ENCODE results near the gene RC3H2.
"Not testable (repeated sequence)": the region's sequence is repeated elsewhere in the genome, so short reads cannot be mapped to it uniquely, and the experiment has no call there.

RC3H2 gene

DNA sequence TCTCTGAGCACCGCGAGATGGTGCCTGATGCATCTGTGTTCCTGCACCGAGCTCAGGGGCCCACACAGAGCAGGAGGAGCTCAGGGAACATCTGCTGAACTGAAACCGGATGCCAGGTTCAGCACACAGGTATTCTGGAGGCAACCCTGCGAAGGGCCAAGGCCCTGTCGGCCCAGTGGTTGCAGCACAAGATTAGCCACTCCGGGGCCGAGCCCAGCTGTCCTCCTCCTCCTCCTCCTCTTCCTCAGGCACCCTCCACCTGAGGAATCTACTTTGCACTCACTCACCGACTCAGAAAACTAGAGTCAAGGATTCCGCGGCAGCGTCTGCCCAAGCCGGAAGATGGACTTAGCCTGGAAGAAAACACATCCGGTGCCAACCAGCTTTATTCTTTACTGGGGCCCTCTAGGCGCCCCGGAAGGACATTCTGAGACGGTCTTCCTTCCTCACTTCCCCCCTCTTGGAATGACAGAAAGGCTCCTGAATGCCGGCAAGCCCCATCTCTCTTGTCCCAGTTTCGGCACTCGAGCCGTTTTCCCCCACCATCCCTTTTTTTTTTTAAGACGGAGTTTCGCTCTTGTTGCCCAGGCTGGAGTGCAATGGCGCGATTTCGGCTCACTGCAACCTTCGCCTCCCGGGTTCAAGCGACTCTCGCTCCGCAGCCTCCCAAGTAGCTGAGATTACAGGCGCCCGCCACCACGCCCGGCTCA lies 8.0 kb upstream of the RC3H2 start, which contains the start of gene ZBTB6:
ZBTB6 (minus strand) TSS at position 360 of the 710 bp plus-strand sequence. CDS start 1,251 bp downstream, outside the sequence.
- peak; percentile 86 for DNase-seq

DNA sequence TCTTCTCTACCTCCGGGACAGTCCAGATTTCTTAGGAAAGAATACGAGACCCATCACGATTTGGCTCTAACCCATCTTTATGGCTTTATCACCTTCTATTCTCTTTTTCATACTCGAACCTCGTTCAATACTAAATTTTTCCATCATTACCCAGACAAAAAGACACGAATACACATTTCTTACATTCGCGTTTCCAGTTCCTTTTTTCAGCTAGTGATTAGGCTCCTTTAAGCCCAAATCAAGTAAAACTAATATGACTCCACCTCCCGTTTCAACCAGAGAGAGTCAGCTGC lies 7.5 kb upstream of the RC3H2 start:
- DNase-seq: no peak

DNA sequence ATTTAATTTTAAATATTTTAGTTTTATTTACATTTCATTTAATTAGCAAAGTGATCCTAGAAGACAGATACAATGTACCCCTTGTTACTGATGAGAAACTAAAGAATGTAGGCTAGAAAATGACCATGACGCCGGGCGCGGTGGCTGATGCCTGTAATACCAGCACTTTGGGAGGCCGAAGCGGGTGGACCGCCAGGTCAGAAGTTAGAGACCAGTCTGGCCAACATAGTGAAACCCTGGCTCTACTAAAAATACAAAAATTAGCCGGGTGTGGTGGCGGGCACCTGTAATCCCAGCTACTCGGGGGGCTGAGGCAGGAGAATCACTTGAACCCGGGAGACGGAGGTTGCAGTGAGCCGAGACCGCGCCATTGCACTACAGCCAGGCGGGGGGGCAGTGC lies 963 bp upstream of the RC3H2 start:
- DNase-seq: not testable (repeated sequence)

DNA sequence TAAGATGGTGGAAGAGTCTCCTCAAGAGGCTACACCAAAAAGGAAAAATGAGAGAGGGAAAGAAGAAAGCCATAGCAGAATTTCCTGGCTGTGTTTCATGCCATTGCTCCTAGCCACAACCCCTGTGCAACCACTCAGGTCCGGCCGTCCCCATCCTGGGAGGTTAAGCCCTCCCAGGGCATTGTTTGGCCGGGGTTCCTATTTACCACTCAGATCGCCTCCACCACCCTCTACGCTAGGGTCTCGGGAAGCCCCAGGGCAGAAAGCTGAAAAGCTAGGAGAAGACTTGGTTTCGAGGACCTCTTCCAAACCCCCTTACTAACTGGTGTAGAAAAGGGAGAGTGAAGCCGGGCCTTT lies 715 bp downstream of the RC3H2 start:
- peak; percentile 42 for DNase-seq

DNA sequence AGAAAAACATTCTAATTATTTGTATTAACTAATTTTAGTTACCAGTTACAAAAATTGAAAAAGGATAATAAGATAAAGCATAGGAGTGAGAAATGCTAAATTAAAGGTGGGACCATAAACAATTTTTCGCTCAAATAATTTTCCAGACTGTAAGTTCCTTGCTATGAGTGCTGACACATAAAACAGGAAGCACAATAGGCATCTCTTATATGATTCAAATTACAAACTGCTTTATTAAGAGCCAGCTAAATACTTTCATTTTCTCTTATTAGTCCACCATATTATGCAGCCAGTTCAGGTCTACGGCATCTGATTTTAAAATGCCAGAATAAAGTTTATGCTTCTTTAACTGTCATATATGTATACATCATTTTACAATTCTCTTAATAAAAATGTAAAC lies 4.4 kb downstream of the RC3H2 start:
- DNase-seq: peak; percentile 54

DNA sequence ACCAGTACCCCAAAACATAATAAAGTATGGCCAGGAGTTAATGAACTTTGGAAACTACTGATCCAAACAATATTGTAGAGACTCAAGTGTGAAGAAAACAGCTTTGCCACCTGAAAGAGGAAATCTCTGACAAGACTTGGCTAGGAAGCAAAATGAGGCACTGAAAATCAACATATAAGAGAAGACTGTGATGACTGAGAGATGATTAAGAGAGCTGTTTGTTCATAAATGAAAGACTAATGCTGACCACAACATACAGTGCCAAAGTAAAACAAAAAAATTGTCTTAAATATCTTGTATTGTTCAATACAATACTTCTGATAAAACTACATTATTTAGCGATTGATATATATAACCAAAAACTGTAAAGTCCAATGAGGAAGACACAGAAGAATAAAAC lies 7.2 kb downstream of the RC3H2 start:
- peak; percentile 62 for DNase-seq

DNA sequence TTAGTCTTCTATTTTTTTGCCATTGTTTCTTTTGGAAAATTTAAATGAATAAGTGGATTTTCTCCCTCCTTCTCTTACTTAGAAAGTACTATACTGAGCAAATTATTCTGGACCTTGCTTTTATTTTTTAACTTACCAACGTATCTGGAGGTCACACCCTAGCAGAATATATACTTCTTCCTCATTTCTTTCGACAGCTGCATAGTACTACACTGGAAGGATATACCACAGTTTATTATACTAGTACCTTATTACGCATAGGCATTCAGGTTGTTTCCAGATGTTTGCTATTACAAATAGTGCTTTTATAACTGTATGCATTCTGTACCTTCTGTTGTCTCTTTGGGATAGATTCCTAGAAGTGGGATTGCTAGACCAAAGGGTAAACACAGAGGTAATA lies 16.7 kb downstream of the RC3H2 start:
- DNase-seq: no peak

GRCh38 chr9:122883125-122883524 lies 22.0 kb downstream of the RC3H2 start:
- no peak for DNase-seq

DNA sequence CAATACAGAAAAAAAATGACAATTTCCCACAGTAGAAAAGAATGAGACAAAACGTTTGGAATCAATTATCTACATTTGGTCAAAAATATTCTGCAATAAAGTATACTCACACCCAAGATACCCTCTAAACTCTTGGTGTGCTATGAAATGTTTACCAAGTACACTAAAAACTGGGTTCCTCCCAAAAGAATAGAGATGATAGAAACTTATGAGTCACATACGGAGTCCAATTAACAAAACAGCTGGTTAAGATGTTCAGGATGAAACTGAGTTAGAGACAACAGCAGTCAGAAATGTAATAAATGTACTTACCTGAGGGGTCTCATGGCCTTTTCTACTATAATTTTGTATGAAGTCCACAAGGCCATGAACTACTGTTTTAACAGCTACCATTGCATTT lies 25.7 kb downstream of the RC3H2 start:
- no peak for DNase-seq

- no peak for DNase-seq
Observed at GRCh38 chr9:122875523-122875922, 29.6 kb downstream of the RC3H2 start.

- not testable (repeated sequence) for DNase-seq
Observed at GRCh38 chr9:122867276-122867675, 37.9 kb downstream of the RC3H2 start.

- DNase-seq: no peak
Observed at GRCh38 chr9:122866079-122866478, 39.1 kb downstream of the RC3H2 start.

DNA sequence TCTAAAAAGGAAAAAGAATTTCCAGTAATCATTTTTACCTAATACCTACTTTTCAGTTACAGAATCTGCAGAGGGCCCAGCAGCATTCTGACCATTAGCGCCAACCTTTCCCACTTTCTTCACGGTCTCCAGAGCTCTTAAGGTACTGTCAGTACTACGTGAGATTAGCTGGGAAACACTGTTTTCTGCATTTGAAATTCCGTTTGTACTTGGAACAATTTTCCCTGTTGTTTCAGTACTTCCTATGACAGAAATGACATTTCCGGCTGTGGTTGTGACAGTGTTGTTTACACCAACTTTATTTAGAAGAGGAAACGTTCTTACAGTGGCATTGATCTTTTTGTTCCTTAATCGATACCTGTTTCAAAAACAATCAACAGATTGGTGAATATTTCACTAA lies 39.9 kb downstream of the RC3H2 start:
- DNase-seq: no peak

GRCh38 chr9:122863407-122863806 lies 41.8 kb downstream of the RC3H2 start:
- no peak for DNase-seq

DNA sequence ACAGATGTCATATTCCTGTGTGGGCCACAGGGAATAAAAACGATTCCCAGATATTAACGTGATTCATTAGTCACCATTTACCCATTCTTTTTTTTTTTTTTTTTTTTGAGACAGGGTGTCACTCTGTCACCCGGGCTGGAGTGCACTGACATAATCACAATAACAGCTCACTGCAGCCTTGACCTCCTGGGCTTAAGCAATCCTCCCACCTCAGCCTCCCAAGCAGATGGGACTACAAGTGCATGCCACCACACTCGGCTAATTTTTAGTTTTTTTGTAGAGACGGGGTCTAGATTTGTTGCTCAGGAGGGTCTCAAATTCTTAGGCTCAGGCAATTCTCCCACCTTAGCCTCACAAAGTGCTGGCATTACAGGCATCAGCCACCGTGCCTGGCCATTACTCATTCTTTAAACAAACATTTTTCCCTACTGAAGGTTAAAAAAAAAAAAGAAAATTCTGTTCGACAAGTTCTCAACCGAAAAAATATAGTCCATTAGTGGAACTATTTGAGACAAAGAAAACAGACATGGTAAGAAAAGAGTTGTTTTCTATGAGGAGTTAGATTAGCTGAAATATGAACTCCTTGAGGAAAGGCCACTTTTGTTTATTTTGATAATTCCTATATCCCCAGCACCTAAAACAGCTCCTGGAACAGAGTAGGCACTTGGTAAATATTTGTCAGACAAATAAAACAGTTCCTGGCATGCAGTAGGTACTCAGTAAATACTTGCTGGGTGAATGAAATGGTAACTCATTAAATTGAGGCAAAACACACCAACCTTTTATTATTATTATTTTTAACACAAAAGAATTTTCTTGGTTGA lies 44.6 kb downstream of the RC3H2 start:
- no peak for DNase-seq

DNA sequence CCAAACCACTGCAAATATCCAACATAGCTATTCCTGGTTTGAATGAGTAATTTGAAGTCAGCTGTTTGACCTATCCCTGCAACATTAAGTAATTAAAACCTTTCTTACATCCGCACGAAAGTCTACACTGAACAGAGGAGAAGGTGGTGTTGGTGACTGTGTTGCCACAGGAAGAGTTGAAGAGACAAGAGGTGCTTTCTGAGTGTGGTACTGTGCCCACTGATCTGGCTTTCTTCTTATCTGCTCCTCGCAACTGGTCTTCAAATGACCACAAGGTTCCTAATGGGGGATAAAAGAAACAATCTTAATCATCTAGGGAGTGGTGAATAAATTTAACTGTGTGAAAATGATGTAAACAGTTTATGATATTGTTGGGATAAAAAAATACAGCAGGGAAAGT lies 47.3 kb downstream of the RC3H2 start:
- DNase-seq: no peak

GRCh38 chr9:122852085-122852786 lies 52.9 kb downstream of the RC3H2 start:
- not testable (repeated sequence) for DNase-seq

DNA sequence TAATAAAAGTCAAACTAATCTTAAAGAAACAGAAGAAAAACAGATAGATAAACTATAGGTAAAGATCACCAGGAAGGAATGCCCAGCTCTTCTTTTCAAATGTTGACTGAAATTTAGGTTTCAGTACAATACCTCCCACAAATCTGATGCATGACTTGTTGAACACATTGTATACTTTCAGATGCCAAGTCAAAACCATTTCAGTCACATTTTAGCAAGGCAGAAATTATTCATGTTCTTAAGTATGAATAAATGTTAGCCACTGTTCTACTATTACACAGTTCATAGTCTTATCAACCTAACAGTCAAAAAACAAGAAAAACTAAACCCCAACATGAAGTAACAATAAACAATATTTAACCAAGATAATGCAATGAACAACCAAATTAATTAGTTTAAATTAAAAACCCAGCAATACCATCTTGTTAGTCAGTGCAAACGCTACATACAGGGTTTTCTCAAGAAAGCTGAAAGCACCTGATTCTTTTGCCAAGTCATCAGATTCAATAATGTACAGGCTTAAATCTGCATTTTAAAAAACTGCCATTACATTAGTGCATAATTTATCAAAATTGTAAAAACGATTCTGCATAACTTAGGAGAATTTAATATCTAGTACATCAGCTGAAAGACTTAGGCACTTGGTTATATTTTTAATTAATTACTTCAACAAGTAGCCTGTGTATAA lies 56.8 kb downstream of the RC3H2 start:
- no peak for DNase-seq

DNA sequence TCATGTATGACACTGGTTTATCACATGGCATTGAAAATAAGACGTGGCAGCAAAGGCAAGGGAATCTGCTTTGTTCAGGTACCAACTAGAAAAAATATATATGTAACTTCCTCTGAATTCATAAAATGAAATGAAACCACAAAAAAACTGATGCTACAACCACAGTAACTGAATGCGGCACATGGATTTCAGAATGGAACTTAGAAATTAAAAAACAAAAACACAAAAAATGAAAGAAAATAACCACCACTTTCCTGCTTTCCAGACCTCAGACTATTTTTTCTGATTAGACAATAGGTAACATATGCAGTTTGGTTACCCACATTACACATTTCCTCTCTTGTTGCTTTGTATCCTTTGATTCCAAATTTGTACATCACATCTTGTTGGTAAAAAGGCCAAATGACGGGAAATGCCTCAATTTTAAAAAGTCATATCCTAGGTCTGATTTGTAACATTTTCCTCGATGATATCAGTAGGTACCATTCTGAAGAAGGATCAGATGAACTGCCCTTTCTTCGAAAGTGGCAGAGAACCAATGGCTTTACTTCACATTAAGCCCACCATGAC lies 58.7 kb downstream of the RC3H2 start:
- DNase-seq: no peak

DNA sequence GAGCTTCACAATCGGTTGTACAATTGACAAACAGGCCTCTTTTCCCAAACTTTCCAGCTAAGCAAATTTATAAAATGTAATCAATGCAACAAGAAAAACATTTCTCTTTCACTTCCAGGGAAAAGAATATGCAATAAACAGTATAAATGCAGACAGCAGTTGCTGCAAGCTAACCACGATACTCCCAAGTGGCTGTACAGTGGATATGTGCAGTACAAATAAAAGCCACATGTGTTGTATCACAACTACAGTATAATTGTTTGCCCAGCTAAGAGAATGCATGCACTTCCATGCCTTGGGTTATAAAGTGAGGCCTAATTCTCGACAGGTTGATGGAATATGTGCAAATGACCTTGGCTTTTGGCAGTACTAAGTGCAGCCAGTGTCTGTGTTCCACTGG lies 60.0 kb downstream of the RC3H2 start:
- DNase-seq: no peak

- DNase-seq: no peak
Observed at GRCh38 chr9:122844137-122844536, 61.0 kb downstream of the RC3H2 start.

GRCh38 chr9:122841501-122841900 lies 63.7 kb downstream of the RC3H2 start:
- no peak for DNase-seq

DNA sequence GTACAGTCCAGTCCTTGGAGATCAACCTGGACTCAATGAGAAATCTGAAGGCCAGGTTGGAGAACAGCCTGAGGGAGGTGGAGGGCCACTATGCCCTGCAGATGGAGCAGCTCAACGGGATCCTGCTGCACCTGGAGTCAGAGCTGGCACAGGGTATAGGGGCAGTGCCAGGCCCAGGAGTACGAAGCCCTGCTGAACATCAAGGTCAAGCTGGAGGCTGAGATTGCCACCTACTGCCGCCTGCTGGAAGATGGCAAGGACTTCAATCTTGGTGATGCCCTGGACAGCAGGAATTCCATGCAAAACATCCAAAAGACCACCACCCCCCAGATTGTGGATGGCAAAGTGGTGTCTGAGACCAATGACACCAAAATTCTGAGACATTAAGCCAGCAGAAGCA lies 66.7 kb downstream of the RC3H2 start:
- not testable (repeated sequence) for DNase-seq
